HG03565 (cell line): Measurements from ENCODE around the gene ADAMTSL2.

Experiments used
- ATAC-seq: cut with Tn5 transposase; IDR thresholded peaks from one replicate; pipeline ENCODE4 v1.9.1; 2021; ENCODE audit warnings: mild to moderate bottlenecking, moderate library complexity; ENCODE audit not compliant: unreplicated experiment

Gene ADAMTSL2

GRCh38 chr9:133499132-133499891 lies 35.2 kb upstream of the ADAMTSL2 start:
- no peak for ATAC-seq

GRCh38 chr9:133499892-133500270 lies 34.6 kb upstream of the ADAMTSL2 start:
- ATAC-seq = no peak

- ATAC-seq = no peak
Measured at GRCh38 chr9:133502112-133502511, 32.4 kb upstream of the ADAMTSL2 start.

GRCh38 chr9:133505186-133505830 lies 29.2 kb upstream of the ADAMTSL2 start:
- ATAC-seq = no peak

GRCh38 chr9:133505901-133506652 lies 28.4 kb upstream of the ADAMTSL2 start:
- no peak for ATAC-seq

- no peak for ATAC-seq
Measured at GRCh38 chr9:133506653-133507038, 27.9 kb upstream of the ADAMTSL2 start.

GRCh38 chr9:133507246-133507965 lies 27.1 kb upstream of the ADAMTSL2 start:
- ATAC-seq = no peak

GRCh38 chr9:133508046-133508445 lies 26.5 kb upstream of the ADAMTSL2 start:
- ATAC-seq = no peak

- ATAC-seq = no peak
Measured at GRCh38 chr9:133509179-133510083, 25.1 kb upstream of the ADAMTSL2 start.

- no peak for ATAC-seq
Measured at GRCh38 chr9:133510926-133511505, 23.5 kb upstream of the ADAMTSL2 start.

GRCh38 chr9:133511607-133512006 lies 22.9 kb upstream of the ADAMTSL2 start:
- ATAC-seq = no peak

- no peak for ATAC-seq
Measured at GRCh38 chr9:133512253-133513213, 22.0 kb upstream of the ADAMTSL2 start.

GRCh38 chr9:133513214-133514100 lies 21.0 kb upstream of the ADAMTSL2 start:
- ATAC-seq = no peak

GRCh38 chr9:133514460-133515239 lies 19.9 kb upstream of the ADAMTSL2 start:
- no peak for ATAC-seq

- ATAC-seq = no peak
Measured at GRCh38 chr9:133515240-133515610, 19.3 kb upstream of the ADAMTSL2 start.

- no peak for ATAC-seq
Measured at GRCh38 chr9:133515615-133516255, 18.8 kb upstream of the ADAMTSL2 start.
